Endothelial cell of umbilical vein (primary cell): ENCODE measurements around the gene HTR6.

Experiments used
- CTCF ChIP-seq, 2 donors: IDR thresholded peaks; 1 replicate in 1 of 2; 2 replicates in 1 of 2; pipeline ENCODE4 v1.5.1; 2011; ENCODE audit warnings: low read length in 2 of 2, mild to moderate bottlenecking in 2 of 2, moderate library complexity in 2 of 2, control low read depth in 1 of 2, inconsistent platforms in 1 of 2, low read depth in 1 of 2; ENCODE audit not compliant: insufficient read depth in 1 of 2; ENCODE audit errors: extremely low read depth in 1 of 2
- POLR2A ChIP-seq: IDR thresholded peaks from 2 replicates; pipeline ENCODE4 v1.6.1; 2012; ENCODE audit warnings: low read depth, mild to moderate bottlenecking, control low read depth, low read length
- POLR2AphosphoS5 ChIP-seq: IDR thresholded peaks from 2 replicates; pipeline ENCODE4 v1.6.1; 2012; ENCODE audit warnings: low read depth, mild to moderate bottlenecking, control low read depth, low read length, moderate library complexity; ENCODE audit not compliant: insufficient read depth

- peak; percentile 78 to 85 for TF ChIP-seq CTCF (IDR thresholded peaks at IDR 0.05; ENCODE audit: extremely low read depth in 1 of 2, insufficient read depth in 1 of 2, low read depth in 1 of 2, low read length in 2 of 2)
- no peak for TF ChIP-seq POLR2A
- no peak for TF ChIP-seq POLR2AphosphoS5
Observed at GRCh38 chr1:19651141-19651737, 13.4 kb upstream of the HTR6 start.
